ENCODE data around the gene CAMTA1.

The CAMTA1 gene

DNA sequence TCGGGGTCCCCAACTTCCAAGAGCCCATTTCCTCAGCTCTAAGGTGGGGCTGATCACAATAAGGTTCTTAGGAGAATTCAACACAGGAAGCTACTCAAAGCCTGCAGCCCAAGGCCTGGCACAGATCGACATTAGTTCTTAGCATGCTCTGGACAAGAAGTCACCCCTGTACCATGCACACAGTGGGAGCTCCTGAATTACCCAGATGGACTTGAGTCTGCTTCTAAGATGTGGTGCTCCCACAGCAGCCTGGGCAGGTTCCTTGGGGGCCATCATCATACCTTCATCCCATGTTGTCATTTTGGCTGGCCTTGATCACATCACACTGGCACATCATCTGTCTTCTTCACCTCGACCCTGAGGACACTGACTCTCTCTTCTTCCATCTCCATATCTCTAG, 832.6 kb downstream of the CAMTA1 start:
- DNase-seq, result no peak

DNA sequence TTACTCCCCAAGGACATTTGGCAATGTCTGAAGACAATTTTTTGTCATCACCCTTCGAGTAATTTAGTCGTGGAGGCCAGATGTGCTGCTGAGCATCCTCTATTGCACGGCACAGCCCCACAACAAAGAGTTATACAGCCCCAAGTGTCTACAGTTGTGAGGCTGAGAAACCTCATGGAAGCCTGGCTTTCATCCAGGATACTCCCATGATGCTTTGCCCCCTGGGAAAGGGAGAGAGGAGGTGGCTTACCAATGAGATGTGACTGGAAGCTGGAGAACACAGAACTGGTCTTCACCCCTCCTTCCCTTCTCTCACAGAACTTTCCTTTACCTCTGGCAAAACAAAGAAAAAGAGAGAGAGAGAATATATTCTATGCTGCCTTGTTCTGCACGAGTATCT, 834.9 kb downstream of the CAMTA1 start:
- no peak for DNase-seq

DNA sequence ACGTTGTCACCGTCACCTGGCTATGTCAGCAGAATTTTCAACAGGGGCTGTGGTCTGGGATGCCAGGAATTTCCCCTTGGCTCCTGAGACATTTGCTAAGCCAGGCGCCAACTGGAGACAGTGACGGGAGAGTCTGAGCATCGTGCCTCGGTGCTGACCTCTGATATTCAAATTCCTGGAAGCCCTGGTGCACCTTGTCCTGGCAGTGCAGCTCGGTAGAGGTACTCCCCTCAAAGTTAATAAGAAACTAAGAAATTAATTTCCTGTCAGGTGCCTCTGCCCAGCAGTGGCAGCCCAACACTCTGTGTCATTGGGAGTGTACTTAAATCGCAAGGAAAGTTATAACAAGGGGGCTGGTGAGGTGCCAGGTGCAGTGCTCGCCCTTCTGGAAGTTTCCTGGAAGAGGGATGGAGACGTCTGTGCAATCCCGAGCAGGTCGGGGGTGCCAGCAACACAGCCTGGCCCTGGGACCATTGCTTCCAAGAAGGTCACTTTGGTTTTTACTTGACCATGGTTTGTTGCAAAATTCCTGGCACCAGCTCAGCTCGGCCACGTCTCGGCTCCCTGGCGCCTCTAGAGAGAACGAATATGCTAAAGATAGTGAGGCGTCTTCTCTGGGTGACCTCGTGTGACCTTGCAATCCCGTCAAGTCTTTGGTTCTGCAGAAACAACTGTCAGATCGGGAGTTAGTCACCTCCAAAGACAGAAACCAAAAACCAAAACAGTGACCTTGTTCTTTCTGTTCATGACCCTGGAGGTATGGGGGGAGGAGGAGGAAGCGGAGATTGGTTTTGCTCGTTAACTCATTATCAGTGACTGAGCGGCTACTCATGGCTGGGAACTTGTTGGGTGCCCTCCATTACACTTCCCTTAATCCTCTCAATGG, 836.3 kb downstream of the CAMTA1 start:
- no peak for DNase-seq

DNA sequence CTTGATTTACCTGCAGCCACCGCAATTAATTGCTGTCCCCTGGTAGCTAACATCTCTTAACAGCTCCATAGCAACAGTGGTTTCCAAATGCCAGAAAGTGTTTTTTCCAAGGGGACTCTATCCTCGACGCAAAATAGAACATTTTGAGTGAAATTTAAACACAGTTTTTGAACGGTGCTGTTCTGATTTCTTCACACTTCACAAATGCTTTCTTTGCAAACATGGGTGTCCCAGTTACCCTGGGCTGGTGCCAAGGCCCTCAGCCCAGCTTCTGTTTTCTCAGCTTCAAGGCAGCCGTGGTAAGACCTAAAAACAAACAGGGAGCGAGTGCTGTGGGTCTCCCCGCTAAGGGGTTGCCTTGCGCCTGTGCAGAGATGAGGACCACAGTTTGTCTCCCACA, 838.6 kb downstream of the CAMTA1 start:
- no peak for DNase-seq

DNA sequence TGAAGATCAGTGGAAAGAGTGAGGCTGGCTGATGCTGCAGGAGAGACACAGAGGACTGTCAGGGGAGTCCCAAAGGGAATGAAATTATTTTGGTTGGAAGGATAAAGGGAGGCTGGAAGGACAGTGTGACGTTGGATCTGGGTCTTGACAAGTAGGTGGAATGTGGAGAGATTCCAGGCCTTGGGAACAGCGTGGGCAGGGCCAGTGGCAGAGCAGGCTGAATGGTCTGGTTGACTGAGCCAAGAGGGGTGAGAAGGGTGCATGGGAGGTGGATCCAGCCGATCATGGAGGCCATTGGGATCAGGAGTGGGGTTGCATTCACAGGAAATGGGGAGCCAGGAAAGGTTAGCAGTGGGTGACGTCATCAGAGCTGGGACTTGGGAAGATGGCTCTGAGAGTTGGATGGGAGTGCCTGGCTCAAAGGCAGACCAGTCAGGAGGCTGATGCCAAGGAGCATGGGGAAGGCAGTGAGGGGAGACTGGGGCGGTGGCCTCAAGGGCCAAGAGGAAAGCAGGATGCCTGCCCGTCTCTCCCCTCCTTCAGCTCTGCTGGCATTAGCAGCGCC, 839.6 kb downstream of the CAMTA1 start:
- no peak for DNase-seq

DNA sequence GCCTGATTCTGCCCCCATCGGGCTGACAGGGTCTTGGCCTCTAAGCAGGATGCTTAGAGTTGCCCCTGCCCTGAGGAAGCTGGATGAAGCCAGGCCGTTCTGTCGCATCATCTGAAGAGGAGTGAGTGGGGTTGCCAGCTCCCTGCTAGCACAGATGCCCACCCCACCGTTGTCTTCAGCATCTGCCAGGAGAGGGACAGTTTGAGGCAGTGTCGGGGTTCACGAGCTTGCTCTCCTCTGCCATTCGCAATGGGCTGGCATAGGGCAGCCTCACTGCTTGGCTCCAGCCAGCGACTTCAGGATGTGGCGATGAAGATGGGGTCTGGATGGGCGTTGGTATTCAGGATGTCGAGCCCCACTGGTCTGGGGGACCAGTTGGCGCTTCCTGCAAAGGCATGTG, 840.1 kb downstream of the CAMTA1 start:
- no peak for DNase-seq

DNA sequence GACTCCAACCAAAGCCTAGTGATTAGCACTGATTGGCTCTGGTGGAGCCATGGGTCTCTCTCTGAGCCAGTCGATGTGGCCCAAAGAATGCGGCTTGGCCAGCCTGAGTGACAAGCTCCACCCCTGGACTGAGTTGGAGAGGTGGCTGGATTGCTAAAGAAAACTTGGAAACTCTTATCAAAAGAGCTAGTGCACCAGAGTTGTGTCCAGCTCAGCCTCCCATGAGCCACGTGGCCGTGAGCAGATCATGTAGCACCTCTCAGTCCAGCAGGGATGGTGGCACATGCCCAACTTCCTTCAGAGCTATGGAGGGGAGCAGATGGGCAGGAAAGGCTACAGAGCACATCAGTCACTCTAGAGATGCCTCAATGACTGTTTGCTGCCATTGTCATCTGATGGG, 843.0 kb downstream of the CAMTA1 start:
- no peak for DNase-seq

DNA sequence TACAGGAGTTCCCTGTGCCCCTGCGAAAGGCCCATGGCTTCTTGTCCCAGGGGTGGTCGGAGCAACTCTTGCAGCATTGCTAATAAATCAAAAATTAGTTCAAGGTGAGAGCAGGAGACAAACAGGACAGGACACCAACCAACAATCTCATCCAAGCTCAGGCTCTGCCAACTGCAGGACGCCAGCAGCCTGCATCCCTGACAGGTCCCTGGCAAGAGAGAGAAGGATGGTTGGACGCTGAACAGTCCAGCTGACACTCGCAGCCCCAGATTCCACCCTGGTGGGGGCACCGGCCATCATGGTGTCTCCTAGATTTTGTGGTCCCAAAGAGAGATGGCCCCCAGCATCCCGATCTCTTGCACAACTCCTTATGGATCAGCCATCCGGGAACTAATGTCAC, 843.8 kb downstream of the CAMTA1 start:
- no peak for DNase-seq

DNA sequence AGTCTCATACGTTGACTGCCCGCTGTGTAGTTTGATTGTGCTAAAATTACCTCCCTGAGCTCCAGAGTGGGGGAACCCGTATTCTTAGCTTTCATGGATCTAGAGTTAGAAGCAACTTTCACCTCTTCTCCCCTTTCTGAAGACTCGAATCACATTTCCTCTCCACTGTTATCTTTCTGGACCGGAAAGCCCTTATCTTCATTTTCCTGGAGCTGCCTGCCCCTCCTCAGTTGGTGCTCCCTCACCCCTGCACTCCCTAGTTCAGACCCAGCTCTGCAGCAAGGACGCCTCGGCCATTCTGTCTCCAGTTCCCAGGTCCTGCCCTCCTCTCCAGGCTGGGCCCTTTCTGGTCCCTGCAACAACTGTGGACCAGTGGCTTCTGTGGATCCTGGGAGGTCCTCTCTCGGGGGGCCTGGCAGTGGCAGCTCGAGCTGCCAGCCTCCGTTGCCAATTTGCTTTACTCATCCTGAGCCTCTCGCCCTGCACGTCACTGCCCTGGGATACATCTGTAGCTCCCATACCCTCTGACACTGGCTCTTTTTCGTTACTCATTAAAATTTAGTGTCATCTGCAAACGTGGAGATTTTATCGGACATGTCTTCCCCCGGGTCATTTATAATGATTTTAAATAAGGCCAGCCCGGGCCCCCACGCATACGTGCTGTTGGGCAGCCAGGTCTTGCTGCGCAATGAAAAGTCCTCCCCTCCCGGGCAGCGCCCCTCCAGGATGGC, 844.4 kb downstream of the CAMTA1 start:
- DNase-seq, result no peak

DNA sequence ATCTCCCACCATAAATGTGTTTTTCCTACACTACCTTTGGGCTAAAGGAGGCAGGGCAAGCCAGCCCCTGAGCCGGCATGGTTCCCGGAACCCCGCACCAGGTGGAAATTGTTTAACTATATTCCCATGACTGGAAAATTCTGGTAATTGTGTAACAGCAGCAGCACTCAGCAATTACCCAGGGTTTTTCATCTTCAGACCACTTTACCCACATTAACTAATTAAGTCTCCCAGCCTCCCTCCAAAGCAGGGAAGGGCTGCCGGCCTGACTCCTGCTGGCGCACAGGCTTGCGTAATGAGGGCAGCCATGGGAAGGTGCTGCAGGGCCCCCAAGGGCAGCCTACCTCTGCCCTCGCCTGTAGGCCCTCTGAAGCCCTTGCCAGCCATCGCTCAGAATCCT, 845.1 kb downstream of the CAMTA1 start:
- DNase-seq, result no peak

DNA sequence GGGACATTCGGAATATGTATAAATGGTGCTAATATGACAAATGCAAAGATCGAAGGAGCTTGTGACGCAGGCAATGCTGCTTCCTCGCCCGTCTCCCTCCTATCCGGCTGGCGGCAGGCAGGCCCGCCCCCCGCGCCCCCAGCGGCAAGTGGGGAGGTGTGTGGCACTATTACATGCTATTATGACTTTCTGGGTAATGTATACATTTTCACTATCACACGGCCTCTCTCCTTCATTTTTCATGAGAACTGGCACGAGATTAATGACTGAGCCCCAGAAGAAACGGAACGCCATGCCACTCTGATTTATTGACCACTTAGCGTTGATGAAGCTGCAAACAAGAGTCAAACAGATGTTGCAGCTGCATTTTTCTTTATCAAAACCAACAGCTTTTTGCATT, 846.9 kb downstream of the CAMTA1 start:
- DNase-seq, result no peak

DNA sequence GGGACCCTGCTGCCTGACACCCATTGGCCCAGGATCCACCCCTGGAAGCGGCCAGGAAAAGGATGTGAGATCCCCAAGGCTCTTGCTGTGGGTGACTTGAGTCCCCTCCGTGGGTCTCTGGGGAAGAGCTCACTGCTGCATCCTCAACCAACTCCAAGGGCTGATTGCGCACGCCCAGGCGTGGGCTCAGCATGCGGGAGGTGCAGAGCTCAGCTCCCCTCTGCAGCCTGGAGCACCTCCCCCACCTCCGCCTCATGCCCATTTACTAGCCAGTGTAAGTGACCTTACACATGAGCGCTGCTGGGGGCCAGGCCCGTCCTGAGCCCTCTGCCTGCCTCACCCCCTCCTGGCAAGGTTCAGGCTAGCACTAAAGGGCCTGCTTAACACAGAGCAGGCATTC, 847.4 kb downstream of the CAMTA1 start:
- no peak for DNase-seq

DNA sequence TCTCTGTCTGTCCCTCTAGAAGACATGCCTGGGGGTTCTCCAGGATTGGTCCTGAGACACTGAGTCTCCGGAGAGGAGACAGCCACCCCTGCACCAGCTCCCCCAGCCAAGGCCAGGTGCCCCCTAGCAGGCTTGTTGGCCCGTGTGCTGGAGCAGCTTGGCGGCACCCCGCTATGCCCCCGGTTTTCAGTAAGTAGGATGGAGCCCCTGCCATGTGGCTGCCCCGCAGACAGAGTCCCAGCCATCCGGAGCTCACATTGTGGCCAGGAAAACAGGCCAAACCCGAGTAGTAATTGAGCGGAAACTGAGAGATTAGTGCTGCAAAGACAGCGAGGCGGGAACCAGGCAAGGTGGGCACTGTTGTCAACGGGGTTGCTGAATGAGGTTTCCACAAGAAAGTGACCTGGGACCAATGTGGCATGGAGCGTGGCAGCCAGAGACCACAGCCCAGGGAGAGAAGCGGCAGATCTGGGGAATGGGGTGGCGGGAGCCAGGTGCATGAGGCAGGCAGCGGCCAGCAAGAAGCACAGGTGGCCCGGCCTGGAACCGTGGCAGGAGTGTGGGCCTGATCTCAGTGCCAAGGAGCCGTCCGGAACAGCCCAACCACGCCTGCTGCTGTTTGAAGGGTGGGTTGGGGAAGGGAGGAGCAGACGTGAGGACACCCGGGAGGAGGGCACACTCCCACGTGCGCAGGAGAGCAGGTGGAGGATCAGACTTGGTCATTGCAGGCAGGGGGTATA, 848.4 kb downstream of the CAMTA1 start:
- no peak for DNase-seq

DNA sequence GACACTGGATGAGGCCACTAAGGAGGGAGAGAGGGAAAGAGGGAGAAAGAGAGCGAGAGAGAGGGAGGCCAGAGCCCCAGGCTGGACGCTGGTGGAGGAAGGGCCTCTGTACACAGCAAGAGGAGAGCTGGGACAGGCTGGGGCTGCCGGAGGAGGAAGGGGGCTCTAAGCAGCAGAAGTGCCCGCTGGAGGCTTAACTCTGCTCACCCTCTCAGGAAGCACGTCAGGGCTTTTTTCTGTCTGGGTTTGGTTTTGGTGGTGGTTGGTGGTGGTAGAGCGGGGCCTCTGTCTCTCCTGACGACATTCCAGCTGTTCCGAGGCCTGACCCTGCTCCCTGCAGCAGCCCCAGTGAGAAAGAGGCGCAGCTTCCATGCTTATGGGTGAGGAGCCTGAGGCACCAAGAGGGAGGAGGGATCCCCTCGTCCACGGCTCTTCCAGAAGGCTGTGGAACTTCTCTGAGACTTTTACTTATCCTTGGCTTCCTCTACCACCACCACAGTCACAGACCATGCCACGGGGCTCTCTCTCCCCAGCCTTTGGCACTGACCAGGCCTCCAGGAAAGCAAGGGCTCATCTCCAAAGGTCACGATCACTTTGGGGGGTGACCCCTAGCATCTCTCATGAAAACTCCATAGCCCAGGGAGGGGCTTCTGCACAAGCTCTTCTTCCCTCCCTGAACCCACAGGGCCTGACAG, 849.4 kb downstream of the CAMTA1 start:
- DNase-seq, result no peak

DNA sequence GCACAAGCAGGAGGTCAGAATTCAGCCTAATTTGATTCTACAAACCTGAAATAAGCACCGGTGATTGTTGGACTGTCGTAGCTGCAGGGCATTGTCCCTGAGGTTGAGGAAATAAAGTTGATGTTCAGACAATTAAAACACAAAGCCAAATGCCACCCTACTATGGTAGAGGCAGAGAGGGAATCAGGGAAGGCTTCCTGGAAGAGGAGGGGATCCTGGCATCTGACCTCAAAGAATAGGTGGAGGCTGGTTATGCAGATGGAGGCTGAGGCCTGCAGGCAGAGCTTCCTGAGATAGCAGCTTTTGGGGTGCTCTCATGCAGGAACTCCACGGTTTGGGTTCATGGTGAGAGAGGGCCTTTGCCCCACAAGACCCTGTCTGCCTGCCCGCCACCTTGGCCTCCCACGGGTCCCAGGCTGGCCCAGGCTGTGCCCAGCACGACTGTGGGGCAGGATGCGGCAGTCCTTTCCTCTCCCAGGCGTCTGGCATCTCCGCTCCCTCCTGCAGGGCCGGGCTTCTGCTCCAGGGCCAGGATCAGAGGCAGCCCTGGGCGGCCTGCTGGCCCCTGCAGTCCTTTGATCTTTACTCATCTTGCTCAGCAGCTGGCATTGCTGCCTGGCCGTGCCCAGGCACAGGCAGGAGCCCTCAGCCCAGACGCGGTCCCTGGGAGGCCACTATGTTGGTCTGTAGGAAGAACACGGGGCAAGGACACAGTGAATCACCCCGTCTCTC, 851.7 kb downstream of the CAMTA1 start:
- no peak for DNase-seq

DNA sequence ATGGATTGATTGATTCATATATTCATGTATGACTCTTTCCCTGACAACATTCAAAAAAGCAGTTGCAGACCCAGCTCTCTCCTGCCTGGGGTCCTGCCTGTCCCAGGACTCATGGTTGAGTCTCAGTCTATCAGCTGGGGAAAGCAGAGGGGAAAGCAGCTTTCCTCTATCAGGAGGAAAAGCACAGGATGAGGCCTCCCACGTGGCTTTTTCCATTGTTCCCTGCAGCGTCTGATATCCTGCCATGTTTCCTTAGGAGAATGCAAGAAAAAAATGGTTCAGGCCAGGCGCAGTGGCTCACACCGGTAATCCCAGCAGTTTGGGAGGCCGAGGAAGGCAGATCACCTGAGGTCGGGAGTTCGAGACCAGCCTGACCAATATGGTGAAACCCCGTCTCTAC, 852.8 kb downstream of the CAMTA1 start:
- no peak for DNase-seq

DNA sequence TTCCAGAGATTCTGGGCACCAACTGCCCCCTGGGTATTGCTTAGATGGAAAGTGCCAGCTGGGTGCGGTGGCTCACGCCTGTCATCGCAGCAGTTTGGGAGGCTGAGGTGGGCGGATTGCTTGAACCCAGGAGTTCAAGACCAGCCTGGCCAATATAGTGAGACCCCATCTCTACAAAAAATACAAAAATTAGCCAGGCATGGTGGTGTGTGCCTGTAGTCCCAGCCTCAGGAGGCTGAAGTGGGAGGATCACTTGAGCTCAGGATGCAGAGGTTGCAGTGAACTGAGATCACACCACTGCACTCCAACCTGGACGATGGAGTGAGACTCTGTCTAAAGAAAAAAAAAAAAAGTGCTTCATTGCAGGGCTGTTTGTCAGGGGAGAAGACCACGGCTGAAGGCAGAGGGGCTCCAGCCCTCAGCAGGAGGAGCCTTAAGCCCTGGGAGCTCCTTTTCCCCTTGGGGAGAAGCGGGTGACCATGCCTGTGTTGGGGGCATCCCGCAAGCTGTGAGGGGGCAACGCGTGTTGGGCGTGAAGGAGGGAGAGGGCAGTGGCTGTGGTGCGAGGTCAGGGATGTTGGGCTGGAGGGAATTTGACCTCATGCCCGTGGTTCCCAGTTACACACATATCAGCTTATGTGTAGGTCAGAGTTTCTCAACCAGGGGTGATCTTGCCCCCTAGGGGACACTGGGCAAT, 854.3 kb downstream of the CAMTA1 start:
- DNase-seq, result no peak

DNA sequence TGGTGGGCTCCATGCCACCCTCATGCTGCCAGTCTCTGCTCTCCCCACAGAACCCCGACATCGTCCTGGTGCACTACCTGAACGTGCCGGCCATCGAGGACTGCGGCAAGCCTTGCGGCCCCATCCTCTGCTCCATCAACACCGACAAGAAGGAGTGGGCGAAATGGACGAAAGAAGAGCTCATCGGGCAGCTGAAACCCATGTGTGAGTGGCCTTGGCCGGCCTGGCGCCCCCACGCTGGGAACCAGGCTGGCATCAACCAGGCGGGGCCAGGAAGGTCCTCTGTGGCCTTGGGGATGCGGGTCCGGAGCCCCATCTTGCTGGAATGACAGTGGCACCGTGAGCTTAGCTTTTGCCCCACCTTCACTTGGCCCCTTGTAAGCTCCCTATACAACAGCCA, 855.1 kb downstream of the CAMTA1 start:
- DNase-seq, result no peak

DNA sequence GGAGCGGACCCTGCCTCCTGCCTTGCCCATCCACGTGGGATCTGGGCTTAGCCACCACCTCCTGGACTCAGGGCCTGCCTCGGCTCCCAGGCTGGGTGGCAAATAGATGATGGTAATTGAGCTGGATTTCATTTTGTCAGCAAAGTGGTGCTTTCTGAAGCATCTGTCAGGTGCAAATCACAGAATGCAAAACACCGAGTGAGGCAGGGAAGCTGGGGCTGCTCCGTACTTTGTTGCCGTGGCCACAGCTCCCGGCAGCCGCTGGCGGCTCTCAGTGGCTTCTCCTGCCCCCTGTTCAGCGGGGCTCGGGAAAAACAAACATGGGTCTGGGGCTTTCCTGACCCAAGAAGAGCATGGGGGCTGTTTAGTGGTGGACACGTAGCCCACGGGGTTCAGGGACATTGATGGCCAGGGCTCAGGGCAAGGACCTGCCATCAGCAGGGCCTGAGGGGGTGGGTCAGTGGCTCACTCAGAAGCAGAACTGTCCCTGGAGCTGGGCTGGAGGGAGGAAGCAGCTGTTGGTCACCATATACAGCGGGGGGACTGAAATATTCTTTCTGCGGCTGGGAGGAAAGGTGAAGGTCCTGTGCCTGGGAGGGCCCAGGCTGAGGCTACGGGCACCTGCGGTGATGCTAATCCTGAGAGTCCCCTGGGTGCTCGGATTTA, 855.8 kb downstream of the CAMTA1 start:
- DNase-seq, result no peak

DNA sequence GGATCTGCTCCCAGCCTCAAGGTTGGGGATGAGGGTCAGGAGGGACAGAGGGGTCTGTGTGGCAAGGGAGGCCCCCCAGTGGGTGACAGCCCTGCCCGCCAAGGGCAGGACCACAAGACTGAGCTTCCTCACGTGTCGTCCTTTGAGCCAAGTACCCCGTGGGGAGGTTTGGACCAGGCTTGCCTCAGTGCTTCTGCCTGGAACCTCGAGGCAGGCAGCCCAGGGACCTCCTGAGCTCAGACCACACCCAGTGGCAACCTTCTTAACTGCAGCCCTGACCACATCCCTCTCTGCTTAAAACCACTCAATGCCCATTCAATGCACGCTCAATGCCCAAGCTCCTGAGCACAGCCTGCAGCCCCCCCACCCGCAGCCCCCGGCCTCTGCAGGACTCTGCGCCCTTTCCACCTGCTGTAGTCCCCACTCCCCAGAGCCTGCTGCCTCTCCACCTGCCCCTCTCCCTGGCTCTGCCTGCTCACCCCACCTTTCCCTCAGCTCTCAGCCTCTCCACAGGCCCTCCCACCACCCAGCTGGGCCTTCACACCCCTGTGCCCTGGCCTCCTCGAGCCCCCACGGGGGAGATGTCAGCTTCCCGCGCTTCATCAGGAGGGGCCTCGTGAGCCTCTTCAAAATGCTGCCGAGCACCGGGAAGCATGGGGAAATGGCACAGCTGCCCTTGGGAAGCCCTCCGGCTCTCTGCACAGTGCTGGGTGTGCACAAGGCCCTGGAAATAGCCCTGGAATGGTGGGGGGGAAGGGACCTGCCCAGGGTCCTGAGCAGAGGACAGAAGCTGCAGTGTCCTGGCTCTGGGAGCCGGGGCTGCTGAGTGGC, 856.5 kb downstream of the CAMTA1 start:
- DNase-seq, result no peak

All from NCI-H187 treated with DMSO at 0.1 percent for 48 hours (cell line).